Activated CD8-positive, alpha-beta memory T cell treated with anti-CD3 and anti-CD28 coated beads for 24 hours (primary cell): ENCODE measurements around the gene KIF18B.

Source experiments
- DNase-seq: peaks from one replicate; pipeline ENCODE4 v3.0.0-alpha.2; 2020

Gene KIF18B

DNA sequence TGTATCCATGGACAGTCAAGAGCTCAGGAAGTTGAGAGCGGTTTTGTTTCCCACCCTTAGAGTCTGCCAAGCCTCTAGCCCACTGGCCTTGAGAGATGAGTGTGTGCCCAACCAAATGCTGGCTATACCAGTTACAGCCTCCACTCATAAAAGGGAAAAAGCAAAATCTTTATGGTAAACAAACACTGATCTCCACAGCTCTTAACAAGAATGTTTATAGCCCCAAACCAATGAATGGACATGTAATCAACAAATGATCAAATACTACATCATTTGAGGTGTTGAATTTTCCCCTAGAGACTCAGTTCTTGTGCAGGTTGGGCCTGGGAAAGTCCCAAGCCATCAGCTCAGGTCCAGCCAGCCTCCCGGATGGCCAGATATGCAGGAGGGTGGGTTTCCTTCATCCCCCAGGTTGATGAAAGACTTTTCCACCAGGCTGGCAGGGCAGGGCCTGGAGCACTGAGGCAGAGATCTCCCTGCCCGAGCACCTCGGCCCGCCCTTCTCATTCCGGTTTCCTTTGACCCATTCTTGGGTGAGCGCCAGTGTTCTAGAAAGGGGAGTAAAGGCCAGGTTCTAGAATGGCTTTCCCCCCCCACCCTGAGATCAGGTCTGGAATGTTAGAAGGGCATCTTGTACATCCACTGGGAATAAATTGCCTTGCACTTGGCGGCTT lies 44.4 kb downstream of the KIF18B start:
- no peak for DNase-seq

DNA sequence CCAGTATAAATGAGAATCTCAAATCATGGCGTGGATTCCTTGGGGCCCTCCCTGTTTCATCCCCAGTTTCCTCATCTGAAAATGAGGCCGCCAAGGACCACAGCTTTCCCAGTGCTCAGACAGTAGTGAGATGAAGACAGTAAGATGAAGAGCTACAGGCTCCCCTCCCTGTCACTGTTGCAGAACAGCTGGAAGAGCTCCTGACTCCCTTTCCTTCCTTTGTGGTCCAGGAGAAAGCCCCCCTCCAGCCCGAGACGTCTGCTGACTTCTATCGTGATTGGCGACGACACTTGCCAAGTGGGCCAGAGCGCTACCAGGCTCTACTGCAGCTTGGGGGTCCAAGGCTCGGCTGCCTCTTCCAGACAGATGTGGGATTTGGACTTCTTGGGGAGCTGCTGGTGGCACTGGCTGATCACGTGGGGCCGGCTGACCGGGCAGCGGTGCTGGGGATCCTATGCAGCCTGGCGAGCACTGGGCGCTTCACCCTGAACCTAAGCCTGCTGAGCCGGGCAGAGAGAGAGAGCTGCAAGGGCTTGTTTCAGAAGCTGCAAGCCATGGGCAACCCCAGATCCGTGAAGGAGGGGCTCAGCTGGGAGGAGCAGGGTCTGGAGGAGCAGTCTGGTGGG lies 45.3 kb downstream of the KIF18B start:
- no peak for DNase-seq

DNA sequence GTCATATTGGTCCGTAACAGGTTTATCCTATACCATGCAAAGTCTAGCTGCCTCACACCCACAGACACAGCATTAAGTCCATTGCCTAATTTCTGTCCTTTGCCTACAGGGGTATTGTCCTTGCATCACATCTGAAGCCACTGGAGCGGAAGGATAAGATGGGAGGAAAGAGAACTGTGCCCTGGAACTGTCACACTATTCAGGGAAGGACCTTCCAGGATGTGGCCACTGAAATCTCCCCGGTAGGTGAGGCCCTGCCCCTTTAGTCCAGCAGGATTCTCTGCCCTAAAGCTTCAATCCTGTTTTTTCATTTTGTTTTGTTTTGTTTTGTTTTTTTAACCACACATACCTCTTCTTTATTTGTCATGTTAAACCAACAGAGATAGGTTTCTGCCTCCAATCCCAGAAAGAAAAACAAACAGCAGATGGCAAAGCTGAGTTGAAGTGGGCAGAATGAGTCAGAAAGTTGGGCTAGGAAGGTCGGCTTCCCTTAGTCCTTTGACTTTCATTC lies 46.1 kb downstream of the KIF18B start:
- no peak for DNase-seq

- no peak for DNase-seq
Measured at GRCh38 chr17:44900894-44901293, 46.7 kb downstream of the KIF18B start.

- DNase-seq, result peak; percentile 100
Measured at GRCh38 chr17:44899074-44899782, 48.3 kb downstream of the KIF18B start, which contains the start of gene EFTUD2. EFTUD2 (minus strand) TSS chr17:44899445; CDS start chr17:44894521, 4,924 bp downstream.

GRCh38 chr17:44898768-44899073 lies 48.9 kb downstream of the KIF18B start:
- no peak for DNase-seq

GRCh38 chr17:44894642-44895041 lies 52.9 kb downstream of the KIF18B start:
- DNase-seq, result no peak

GRCh38 chr17:44892250-44892649 lies 55.3 kb downstream of the KIF18B start:
- no peak for DNase-seq

- no peak for DNase-seq
Measured at GRCh38 chr17:44889003-44889402, 58.6 kb downstream of the KIF18B start.

- DNase-seq, result no peak
Measured at GRCh38 chr17:44887971-44888954, 59.3 kb downstream of the KIF18B start.

GRCh38 chr17:44887016-44887415 lies 60.6 kb downstream of the KIF18B start:
- DNase-seq, result no peak

- no peak for DNase-seq
Measured at GRCh38 chr17:44884941-44885340, 62.6 kb downstream of the KIF18B start.

- DNase-seq, result no peak
Measured at GRCh38 chr17:44881145-44881544, 66.4 kb downstream of the KIF18B start.

GRCh38 chr17:44880062-44880461 lies 67.5 kb downstream of the KIF18B start:
- no peak for DNase-seq

DNA sequence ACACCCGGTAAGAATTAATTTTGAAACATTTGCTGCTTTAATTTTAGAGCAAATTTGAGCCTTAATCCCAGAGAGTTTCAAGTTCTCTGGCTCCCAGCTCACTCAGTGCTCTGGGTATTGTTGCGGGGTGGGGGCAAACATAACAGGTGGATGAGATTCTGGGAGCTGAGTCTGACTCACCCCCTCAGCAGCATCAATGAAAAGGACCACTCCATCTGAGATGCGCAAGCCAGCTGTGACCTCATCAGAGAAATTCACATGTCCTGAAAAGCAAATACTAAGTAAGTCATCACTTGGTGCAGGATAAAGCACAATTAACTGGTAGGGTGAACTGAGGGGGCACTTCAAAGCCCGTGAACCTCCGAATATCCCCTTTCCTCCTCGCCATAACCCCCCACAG lies 68.2 kb downstream of the KIF18B start:
- DNase-seq, result no peak

- DNase-seq, result no peak
Measured at GRCh38 chr17:44878627-44879221, 68.8 kb downstream of the KIF18B start.

DNA sequence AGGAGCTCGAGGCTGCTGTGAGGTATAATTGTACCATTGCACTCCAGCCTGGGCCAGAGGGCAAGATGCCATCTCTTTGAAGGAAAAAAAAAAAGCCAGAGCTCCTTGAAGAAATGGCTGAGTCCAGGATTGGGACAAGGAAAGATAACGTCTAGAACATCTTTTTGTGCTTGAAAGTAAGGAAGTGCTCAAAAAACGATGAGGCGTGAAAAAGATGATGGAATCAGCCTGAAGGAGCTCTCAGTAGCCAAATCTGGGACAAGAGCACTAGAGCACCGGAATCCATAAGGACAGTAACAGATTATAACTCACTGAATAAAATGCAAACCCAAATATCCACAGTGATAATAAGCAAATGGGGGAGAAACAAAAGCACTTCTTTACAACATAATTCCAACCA lies 70.5 kb downstream of the KIF18B start:
- DNase-seq, result no peak

GRCh38 chr17:44875761-44876160 lies 71.8 kb downstream of the KIF18B start:
- no peak for DNase-seq
